IPS DF 4.7 (cell line): ENCODE results near the gene CAMTA1.

Source experiments
- DNase-seq: peaks from one replicate; pipeline ENCODE4 v3.0.0-alpha.2; 2013; ENCODE audit warnings: low spot score; ENCODE audit errors: extremely low read depth

CAMTA1 gene

GRCh38 chr1:6975331-6976043, 190.2 kb downstream of the CAMTA1 start:
- no peak for DNase-seq

- DNase-seq: no peak
These were observed 190.8 kb downstream of the CAMTA1 start for GRCh38 chr1:6976044-6976375.

GRCh38 chr1:6979003-6979613, 193.9 kb downstream of the CAMTA1 start:
- no peak for DNase-seq

GRCh38 chr1:6981595-6981994, 196.3 kb downstream of the CAMTA1 start:
- DNase-seq: no peak

- no peak for DNase-seq
These were observed 197.2 kb downstream of the CAMTA1 start for GRCh38 chr1:6982443-6982842.

GRCh38 chr1:6982860-6983259, 197.6 kb downstream of the CAMTA1 start:
- DNase-seq: no peak

GRCh38 chr1:6984536-6984935, 199.3 kb downstream of the CAMTA1 start:
- DNase-seq: no peak

GRCh38 chr1:6984986-6985385, 199.7 kb downstream of the CAMTA1 start:
- DNase-seq: no peak

- DNase-seq: no peak
These were observed 200.5 kb downstream of the CAMTA1 start for GRCh38 chr1:6985549-6986276.

- DNase-seq: no peak
These were observed 201.0 kb downstream of the CAMTA1 start for GRCh38 chr1:6986281-6986680.

GRCh38 chr1:6987940-6988339, 202.7 kb downstream of the CAMTA1 start:
- no peak for DNase-seq

GRCh38 chr1:6988796-6989195, 203.5 kb downstream of the CAMTA1 start:
- DNase-seq: no peak

- DNase-seq: no peak
These were observed 204.2 kb downstream of the CAMTA1 start for GRCh38 chr1:6989212-6990159.

- no peak for DNase-seq
These were observed 206.0 kb downstream of the CAMTA1 start for GRCh38 chr1:6991266-6991665.

GRCh38 chr1:6995789-6996188, 210.5 kb downstream of the CAMTA1 start:
- no peak for DNase-seq

GRCh38 chr1:6996371-6996770, 211.1 kb downstream of the CAMTA1 start:
- no peak for DNase-seq

GRCh38 chr1:6996866-6997265, 211.6 kb downstream of the CAMTA1 start:
- no peak for DNase-seq

- DNase-seq: peak; percentile 46
These were observed 213.0 kb downstream of the CAMTA1 start for GRCh38 chr1:6998267-6998666.

- DNase-seq: no peak
These were observed 214.6 kb downstream of the CAMTA1 start for GRCh38 chr1:6999826-7000225.

- DNase-seq: no peak
These were observed 215.5 kb downstream of the CAMTA1 start for GRCh38 chr1:7000720-7001119.

- DNase-seq: no peak
These were observed 217.5 kb downstream of the CAMTA1 start for GRCh38 chr1:7002728-7003127.

- no peak for DNase-seq
These were observed 218.4 kb downstream of the CAMTA1 start for GRCh38 chr1:7003676-7004075.
